ENCODE data around the gene GPR26. TPM values are rescaled to one million over a fixed set of nuclear protein-coding genes. Genes with fewer than 3 reads are reported as not detected.

The GPR26 gene
- total and polyA plus RNA-seq, 4 donors, result not detected

GRCh38 chr10:123706236-123706635 is 40.1 kb downstream of the GPR26 start:
- Histone ChIP-seq H3K4me1 (ENCODE audit: control insufficient read depth in 1 of 2, insufficient read depth in 2 of 2, low read length in 2 of 2) (no peaks in the 10 kb centered on the region), H3K36me3 (ENCODE audit: control insufficient read depth in 1 of 2, insufficient read depth in 2 of 2, low read length in 1 of 2) (no peaks in the 10 kb centered on the region), H3K9me3 (ENCODE audit: control insufficient read depth, low read length) (no peaks in the 10 kb centered on the region), H3K27me3 (ENCODE audit: control insufficient read depth in 1 of 2, insufficient read depth in 2 of 2, low read length in 1 of 2) (no peaks in the 10 kb centered on the region), H3K4me3 (ENCODE audit: low read length in 2 of 2) (no peak overlapping the region), H3K27ac (ENCODE audit: low read depth in 1 of 2, low read length in 2 of 2) (no peak overlapping the region)
- WGBS, 2 donors, result 57 to 81% methylated on average over 4 of the region's 4 CpGs
- intact Hi-C loops (cut with DNase I), result no loop called here
- no peak for ATAC-seq (ENCODE audit: low FRiP score)
- no peak for DNase-seq

GRCh38 chr10:123715546-123715945 is 49.4 kb downstream of the GPR26 start:
- ATAC-seq (ENCODE audit: low FRiP score) (no peak), DNase-seq (no peak)
- H3K9me3 ChIP-seq (ENCODE audit: control insufficient read depth, low read length), result peaks cover 1% of the 10 kb centered on the region
- intact Hi-C loops (cut with DNase I), result no loop called here
- peaks cover 2 to 3% of the 10 kb centered on the region in 2 donors for H3K36me3 ChIP-seq (ENCODE audit: control insufficient read depth in 1 of 2, insufficient read depth in 2 of 2, low read length in 1 of 2)
- no peak overlapping the region for H3K27ac ChIP-seq (ENCODE audit: low read depth in 1 of 2, low read length in 2 of 2)
- no peaks in the 10 kb centered on the region for H3K4me1 ChIP-seq (ENCODE audit: control insufficient read depth in 1 of 2, insufficient read depth in 2 of 2, low read length in 2 of 2)
- WGBS, 2 donors, result 68 to 72% methylated on average over 2 of the region's 2 CpGs
- no peaks in the 10 kb centered on the region for H3K27me3 ChIP-seq (ENCODE audit: control insufficient read depth in 1 of 2, insufficient read depth in 2 of 2, low read length in 1 of 2)
- no peak overlapping the region for H3K4me3 ChIP-seq (ENCODE audit: low read length in 2 of 2)

GRCh38 chr10:123717336-123717735 is 51.2 kb downstream of the GPR26 start:
- intact Hi-C loops (cut with DNase I), result no loop called here

GRCh38 chr10:123718544-123719060 is 52.4 kb downstream of the GPR26 start:
- intact Hi-C loops (cut with DNase I), result no loop called here
- Histone ChIP-seq H3K4me1 (ENCODE audit: control insufficient read depth in 1 of 2, insufficient read depth in 2 of 2, low read length in 2 of 2) (no peaks in the 10 kb centered on the region), H3K27me3 (ENCODE audit: control insufficient read depth in 1 of 2, insufficient read depth in 2 of 2, low read length in 1 of 2) (no peaks in the 10 kb centered on the region), H3K4me3 (ENCODE audit: low read length in 2 of 2) (no peak overlapping the region), H3K9me3 (ENCODE audit: control insufficient read depth, low read length) (peaks cover 1% of the 10 kb centered on the region), H3K36me3 (ENCODE audit: control insufficient read depth in 1 of 2, insufficient read depth in 2 of 2, low read length in 1 of 2) (peaks cover 0 to 3% of the 10 kb centered on the region in 2 donors), H3K27ac (ENCODE audit: low read depth in 1 of 2, low read length in 2 of 2) (no peak overlapping the region)
- DNase-seq (no peak), ATAC-seq (ENCODE audit: low FRiP score) (no peak)
- WGBS, 2 donors, result 81 to 84% methylated on average over 4 of the region's 4 CpGs

More at GRCh38 chr10:123717336-123717735, 51.2 kb downstream of the GPR26 start:
- ATAC-seq (ENCODE audit: low FRiP score) (no peak), DNase-seq (no peak)
- Histone ChIP-seq H3K4me1 (ENCODE audit: control insufficient read depth in 1 of 2, insufficient read depth in 2 of 2, low read length in 2 of 2) (no peaks in the 10 kb centered on the region), H3K36me3 (ENCODE audit: control insufficient read depth in 1 of 2, insufficient read depth in 2 of 2, low read length in 1 of 2) (peaks cover 0 to 3% of the 10 kb centered on the region in 2 donors), H3K9me3 (ENCODE audit: control insufficient read depth, low read length) (peaks cover 1% of the 10 kb centered on the region), H3K27ac (ENCODE audit: low read depth in 1 of 2, low read length in 2 of 2) (no peak overlapping the region), H3K27me3 (ENCODE audit: control insufficient read depth in 1 of 2, insufficient read depth in 2 of 2, low read length in 1 of 2) (no peaks in the 10 kb centered on the region), H3K4me3 (ENCODE audit: low read length in 2 of 2) (no peak overlapping the region)
- whole genome bisulfite sequencing, 2 donors, result 80 to 93% methylated on average over 4 of the region's 4 CpGs

GRCh38 chr10:123720536-123720935 is 54.4 kb downstream of the GPR26 start:
- intact Hi-C loops (cut with DNase I), result no loop called here
- ATAC-seq (ENCODE audit: low FRiP score) (no peak), DNase-seq (no peak)
- no peak overlapping the region for H3K4me3 ChIP-seq (ENCODE audit: low read length in 2 of 2)
- peaks cover 0 to 3% of the 10 kb centered on the region in 2 donors for H3K36me3 ChIP-seq (ENCODE audit: control insufficient read depth in 1 of 2, insufficient read depth in 2 of 2, low read length in 1 of 2)
- 59 to 72% methylated on average over 3 of the region's 3 CpGs for WGBS, 2 donors
- peaks cover 1% of the 10 kb centered on the region for H3K9me3 ChIP-seq (ENCODE audit: control insufficient read depth, low read length)
- no peaks in the 10 kb centered on the region for H3K27me3 ChIP-seq (ENCODE audit: control insufficient read depth in 1 of 2, insufficient read depth in 2 of 2, low read length in 1 of 2)
- no peak overlapping the region for H3K27ac ChIP-seq (ENCODE audit: low read depth in 1 of 2, low read length in 2 of 2)
- H3K4me1 ChIP-seq (ENCODE audit: control insufficient read depth in 1 of 2, insufficient read depth in 2 of 2, low read length in 2 of 2), result no peaks in the 10 kb centered on the region

GRCh38 chr10:123721441-123722049 is 55.4 kb downstream of the GPR26 start:
- WGBS, 2 donors, result 75 to 77% methylated on average over 9 of the region's 9 CpGs
- intact Hi-C loops (cut with DNase I), result no loop called here
- DNase-seq, result no peak

GRCh38 chr10:123722351-123722750 is 56.2 kb downstream of the GPR26 start:
- H3K9me3 ChIP-seq (ENCODE audit: control insufficient read depth, low read length), result peaks cover 1% of the 10 kb centered on the region
- 91 to 94% methylated on average over 2 of the region's 2 CpGs for WGBS, 2 donors
- ATAC-seq (ENCODE audit: low FRiP score) (no peak), DNase-seq (no peak)
- no peaks in the 10 kb centered on the region for H3K27me3 ChIP-seq (ENCODE audit: control insufficient read depth in 1 of 2, insufficient read depth in 2 of 2, low read length in 1 of 2)
- intact Hi-C loops (cut with DNase I), result no loop called here
- H3K27ac ChIP-seq (ENCODE audit: low read depth in 1 of 2, low read length in 2 of 2), result no peak overlapping the region
- H3K4me3 ChIP-seq (ENCODE audit: low read length in 2 of 2), result no peak overlapping the region
- H3K36me3 ChIP-seq (ENCODE audit: control insufficient read depth in 1 of 2, insufficient read depth in 2 of 2, low read length in 1 of 2), result peaks cover 0 to 3% of the 10 kb centered on the region in 2 donors
- H3K4me1 ChIP-seq (ENCODE audit: control insufficient read depth in 1 of 2, insufficient read depth in 2 of 2, low read length in 2 of 2), result no peaks in the 10 kb centered on the region

More at GRCh38 chr10:123721441-123722049, 55.4 kb downstream of the GPR26 start:
- Histone ChIP-seq H3K4me1 (ENCODE audit: control insufficient read depth in 1 of 2, insufficient read depth in 2 of 2, low read length in 2 of 2) (no peaks in the 10 kb centered on the region), H3K4me3 (ENCODE audit: low read length in 2 of 2) (no peak overlapping the region), H3K27me3 (ENCODE audit: control insufficient read depth in 1 of 2, insufficient read depth in 2 of 2, low read length in 1 of 2) (no peaks in the 10 kb centered on the region), H3K27ac (ENCODE audit: low read depth in 1 of 2, low read length in 2 of 2) (no peak overlapping the region), H3K9me3 (ENCODE audit: control insufficient read depth, low read length) (peaks cover 1% of the 10 kb centered on the region), H3K36me3 (ENCODE audit: control insufficient read depth in 1 of 2, insufficient read depth in 2 of 2, low read length in 1 of 2) (peaks cover 0 to 3% of the 10 kb centered on the region in 2 donors)
- ATAC-seq (ENCODE audit: low FRiP score), result no peak

- H3K36me3 ChIP-seq (ENCODE audit: control insufficient read depth in 1 of 2, insufficient read depth in 2 of 2, low read length in 1 of 2), result no peaks in the 10 kb centered on the region
- WGBS, 2 donors, result 92 to 93% methylated on average over 12 of the region's 12 CpGs
- intact Hi-C loops (cut with DNase I), result no loop called here
- DNase-seq (no peak), ATAC-seq (ENCODE audit: low FRiP score) (no peak)
- no peaks in the 10 kb centered on the region for H3K27me3 ChIP-seq (ENCODE audit: control insufficient read depth in 1 of 2, insufficient read depth in 2 of 2, low read length in 1 of 2)
- no peaks in the 10 kb centered on the region for H3K4me1 ChIP-seq (ENCODE audit: control insufficient read depth in 1 of 2, insufficient read depth in 2 of 2, low read length in 2 of 2)
- no peak overlapping the region for H3K4me3 ChIP-seq (ENCODE audit: low read length in 2 of 2)
- no peaks in the 10 kb centered on the region for H3K9me3 ChIP-seq (ENCODE audit: control insufficient read depth, low read length)
- H3K27ac ChIP-seq (ENCODE audit: low read depth in 1 of 2, low read length in 2 of 2), result no peak overlapping the region
These were observed 58.6 kb downstream of the GPR26 start for GRCh38 chr10:123724747-123725146.

- intact Hi-C loops (cut with DNase I), result no loop called here
- ATAC-seq (ENCODE audit: low FRiP score), result no peak
- WGBS, 2 donors, result 8 to 10% methylated on average over 3 of the region's 3 CpGs
These were observed 60.2 kb downstream of the GPR26 start for GRCh38 chr10:123726381-123726780.

More at GRCh38 chr10:123726381-123726780, 60.2 kb downstream of the GPR26 start:
- Histone ChIP-seq H3K4me1 (ENCODE audit: control insufficient read depth in 1 of 2, insufficient read depth in 2 of 2, low read length in 2 of 2) (no peaks in the 10 kb centered on the region), H3K4me3 (ENCODE audit: low read length in 2 of 2) (no peak overlapping the region), H3K36me3 (ENCODE audit: control insufficient read depth in 1 of 2, insufficient read depth in 2 of 2, low read length in 1 of 2) (no peaks in the 10 kb centered on the region), H3K27me3 (ENCODE audit: control insufficient read depth in 1 of 2, insufficient read depth in 2 of 2, low read length in 1 of 2) (no peaks in the 10 kb centered on the region), H3K27ac (ENCODE audit: low read depth in 1 of 2, low read length in 2 of 2) (no peak overlapping the region), H3K9me3 (ENCODE audit: control insufficient read depth, low read length) (no peaks in the 10 kb centered on the region)
- no peak for DNase-seq
